Lung (tissue), 12 donors: Measurements from ENCODE around the gene CPXM2. TPM values are rescaled to one million over a fixed set of nuclear protein-coding genes. Genes with fewer than 3 reads are reported as not detected.

Experiments
- ATAC-seq: fragments of 200-7000 bp; cut with Tn5 transposase; one replicate; pipeline ENCODE4 v1.9.1; 2020; ENCODE audit warnings: moderate number of reproducible peaks; ENCODE audit not compliant: insufficient read depth, low FRiP score
- DNase-seq, 3 donors: peaks; one replicate each; pipeline ENCODE4 v3.0.0-alpha.2; 2013 to 2017
- H3K27ac ChIP-seq, 2 donors: one replicate each; pipeline ENCODE4 v1.5.1; 2013; ENCODE audit warnings: mild to moderate bottlenecking in 2 of 2, moderate library complexity in 2 of 2, control low read depth in 1 of 2, inconsistent platforms in 1 of 2, low read depth in 1 of 2, low read length in 1 of 2
- H3K27me3 ChIP-seq, 3 donors: one replicate each; pipeline ENCODE4 v1.5.1; 2013; ENCODE audit warnings: low read length in 2 of 3; ENCODE audit not compliant: control insufficient read depth in 3 of 3, insufficient read depth in 3 of 3
- H3K36me3 ChIP-seq, 4 donors: one replicate each; pipeline ENCODE4 v1.5.1; 2013; ENCODE audit warnings: low read length in 4 of 4, mild to moderate bottlenecking in 1 of 4, moderate library complexity in 1 of 4; ENCODE audit not compliant: control insufficient read depth in 4 of 4, insufficient read depth in 4 of 4
- H3K4me1 ChIP-seq, 5 donors: one replicate each; pipeline ENCODE4 v1.5.1; 2013; ENCODE audit warnings: low read length in 5 of 5, mild to moderate bottlenecking in 2 of 5, moderate library complexity in 1 of 5; ENCODE audit not compliant: control insufficient read depth in 5 of 5, insufficient read depth in 5 of 5
- H3K4me3 ChIP-seq: one replicate; pipeline ENCODE4 v1.5.1; 2013; ENCODE audit warnings: mild to moderate bottlenecking, control low read depth, moderate library complexity
- H3K9ac ChIP-seq, 2 donors: one replicate each; pipeline ENCODE4 v1.5.1; 2013; ENCODE audit warnings: low read length in 2 of 2, control low read depth in 1 of 2; ENCODE audit not compliant: insufficient read depth in 1 of 2
- H3K9me3 ChIP-seq, 4 donors: one replicate each; pipeline ENCODE4 v1.5.1; 2013; ENCODE audit warnings: low read length in 3 of 4, mild to moderate bottlenecking in 1 of 4, moderate library complexity in 1 of 4; ENCODE audit not compliant: control insufficient read depth in 4 of 4, insufficient read depth in 3 of 4
- WGBS, 2 donors: extraction: QIAGEN DNeasy Blood & Tissue Kit; methylation state at CpG; one replicate each; pipeline ENCODE4 v1.1.7; 2013; 5-methylcytosine and 5-hydroxymethylcytosine counted together
- polyA plus RNA-seq, 2 donors: library from polyadenylated mRNA; stranded (reverse); fragments of 200-250 nt; gene quantifications; one replicate each; pipeline ENCODE4 v1.2.1, GENCODE V29; 2013
- total RNA-seq, 2 donors: library from RNA; depleted of rRNA in 1 of 2; stranded (reverse); fragments of >200 nt in 1 of 2; gene quantifications; one replicate each; pipeline ENCODE4 v1.2.1, GENCODE V29; 2014 to 2021
- TF ChIP-seq, protein P1 (sequence below): IDR thresholded peaks from 2 replicates; pipeline ENCODE4 v1.5.1; 2012; ENCODE audit warnings: mild to moderate bottlenecking; ENCODE audit errors: control extremely low read depth, extremely low read depth
- donor health status: control.
- donor health status: control.
- donor health status: Bipolar disorder and iron deficiency.
- donor health status: healthy.
- donor health status: DM: yes; HTN: yes; CAD: no.

Gene CPXM2
- total and polyA plus RNA-seq, 4 donors, result 0.66 to 5.0 (median 2.1) TPM

DNA sequence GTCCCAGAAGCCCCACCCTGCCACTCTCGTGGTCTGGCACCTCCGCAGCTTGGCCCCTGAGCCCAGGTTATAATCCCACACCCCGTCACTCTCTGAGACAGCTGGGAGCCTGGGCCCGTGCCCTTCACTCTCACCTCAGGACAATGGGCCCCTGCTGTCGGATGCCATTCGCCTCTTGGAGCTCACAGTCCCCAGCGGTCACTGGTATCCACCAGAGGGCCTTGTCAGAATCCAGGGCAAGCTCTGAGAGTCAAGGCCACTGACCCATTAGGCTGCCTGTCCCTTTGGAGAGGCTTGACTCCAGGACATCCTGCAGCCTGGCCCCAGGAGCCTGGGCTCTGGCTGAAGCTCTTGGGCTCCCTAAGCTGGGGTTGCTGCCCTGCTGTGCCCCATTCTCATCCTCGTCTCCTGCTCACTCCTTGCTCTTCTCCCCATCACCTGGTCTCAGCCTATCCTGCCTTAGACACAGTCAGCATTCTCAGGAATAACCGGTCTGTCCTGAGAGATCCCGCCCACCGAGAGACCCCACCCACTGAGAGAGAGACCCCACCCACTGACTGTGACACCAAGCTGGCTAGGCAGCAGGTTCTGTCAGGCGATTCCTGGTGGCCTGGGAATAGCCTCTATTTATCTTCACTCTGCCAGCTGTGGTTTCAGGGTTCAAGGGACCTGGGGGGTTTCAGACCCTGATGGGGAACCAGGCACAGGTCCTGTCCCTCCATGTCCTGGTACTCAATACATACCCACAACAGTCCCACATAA, 27.7 kb downstream of the CPXM2 start:
- H3K4me3 ChIP-seq, result no peak overlapping the region
- DNase-seq (peak in 1 of 3 donors; percentile 3), ATAC-seq (no peak)
- H3K27ac ChIP-seq, result no peak overlapping the region
- H3K27me3 ChIP-seq, result no peaks in the 10 kb centered on the region
- no peaks in the 10 kb centered on the region for H3K9me3 ChIP-seq
- no peaks in the 10 kb centered on the region for H3K4me1 ChIP-seq
- TF ChIP-seq, protein P1, sequence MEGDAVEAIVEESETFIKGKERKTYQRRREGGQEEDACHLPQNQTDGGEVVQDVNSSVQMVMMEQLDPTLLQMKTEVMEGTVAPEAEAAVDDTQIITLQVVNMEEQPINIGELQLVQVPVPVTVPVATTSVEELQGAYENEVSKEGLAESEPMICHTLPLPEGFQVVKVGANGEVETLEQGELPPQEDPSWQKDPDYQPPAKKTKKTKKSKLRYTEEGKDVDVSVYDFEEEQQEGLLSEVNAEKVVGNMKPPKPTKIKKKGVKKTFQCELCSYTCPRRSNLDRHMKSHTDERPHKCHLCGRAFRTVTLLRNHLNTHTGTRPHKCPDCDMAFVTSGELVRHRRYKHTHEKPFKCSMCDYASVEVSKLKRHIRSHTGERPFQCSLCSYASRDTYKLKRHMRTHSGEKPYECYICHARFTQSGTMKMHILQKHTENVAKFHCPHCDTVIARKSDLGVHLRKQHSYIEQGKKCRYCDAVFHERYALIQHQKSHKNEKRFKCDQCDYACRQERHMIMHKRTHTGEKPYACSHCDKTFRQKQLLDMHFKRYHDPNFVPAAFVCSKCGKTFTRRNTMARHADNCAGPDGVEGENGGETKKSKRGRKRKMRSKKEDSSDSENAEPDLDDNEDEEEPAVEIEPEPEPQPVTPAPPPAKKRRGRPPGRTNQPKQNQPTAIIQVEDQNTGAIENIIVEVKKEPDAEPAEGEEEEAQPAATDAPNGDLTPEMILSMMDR, result no peak
- H3K36me3 ChIP-seq, result no peaks in the 10 kb centered on the region
- H3K9ac ChIP-seq, result no peak overlapping the region
- WGBS, 2 donors, result 72 to 73% methylated on average over 12 of the region's 12 CpGs

DNA sequence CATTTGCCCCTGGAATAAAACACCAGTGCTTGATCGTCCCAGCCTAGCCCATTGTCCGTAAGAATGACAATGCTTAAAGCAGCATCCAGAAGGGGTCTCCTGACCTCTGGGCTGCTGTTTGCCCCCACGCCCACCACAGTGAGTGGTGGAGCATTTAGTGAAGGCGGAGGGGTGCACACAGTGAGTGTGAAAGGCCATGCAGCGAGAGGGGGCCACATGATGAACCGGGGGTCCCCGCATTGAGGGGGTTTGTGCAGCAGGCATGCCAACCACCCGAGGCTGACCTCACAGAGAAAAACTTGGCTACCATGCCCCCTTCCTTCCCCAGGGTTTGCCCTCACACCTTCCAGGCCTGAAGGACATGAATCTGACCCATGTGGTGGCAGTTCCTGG, 28.4 kb downstream of the CPXM2 start:
- no peaks in the 10 kb centered on the region for H3K27me3 ChIP-seq
- H3K36me3 ChIP-seq, result no peaks in the 10 kb centered on the region
- H3K9ac ChIP-seq, result no peak overlapping the region
- TF ChIP-seq, protein P1, result no peak
- 73 to 82% methylated on average over 8 of the region's 8 CpGs for WGBS, 2 donors
- H3K9me3 ChIP-seq, result no peaks in the 10 kb centered on the region
- no peak overlapping the region for H3K4me3 ChIP-seq
- no peak for ATAC-seq
- DNase-seq, result no peak
- no peak overlapping the region for H3K27ac ChIP-seq
- no peaks in the 10 kb centered on the region for H3K4me1 ChIP-seq

DNA sequence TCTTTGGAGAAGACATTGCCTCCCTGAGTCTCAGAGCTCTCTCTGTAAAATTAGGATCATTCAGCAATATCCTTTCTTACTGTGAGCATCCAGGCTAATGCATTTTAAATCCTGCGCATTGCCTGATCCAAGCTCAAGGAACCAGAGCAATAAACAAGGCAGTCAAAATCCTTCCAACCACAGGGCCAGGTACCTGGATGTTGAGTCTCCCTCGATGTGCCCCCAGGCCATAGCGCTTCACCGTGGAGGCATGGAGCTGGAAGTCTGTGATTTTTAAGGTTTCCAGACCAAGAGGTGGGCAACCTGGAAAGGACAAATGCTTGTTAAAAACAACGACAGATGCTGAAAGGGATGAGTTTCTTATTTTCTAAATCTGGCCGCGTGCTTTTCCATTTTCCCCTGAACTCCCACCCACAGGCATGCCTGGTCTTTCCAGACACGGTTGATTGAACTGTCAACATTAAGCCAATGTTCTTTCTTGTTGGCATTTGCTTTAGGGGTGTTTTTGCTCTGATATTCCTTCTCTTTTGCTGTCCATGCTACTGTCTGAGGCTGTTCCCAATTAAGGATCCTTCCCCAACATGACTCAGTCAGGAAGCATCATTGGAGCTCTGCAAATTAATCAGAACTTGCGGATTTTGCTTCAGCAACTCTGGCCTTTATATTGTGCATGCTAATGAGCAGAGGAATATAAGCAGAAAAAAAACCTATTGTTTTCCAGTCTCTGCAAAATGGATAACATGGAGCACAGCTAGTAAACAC, 29.0 kb downstream of the CPXM2 start:
- no peak for DNase-seq
- H3K4me1 ChIP-seq, result no peaks in the 10 kb centered on the region
- 89 to 91% methylated on average over 9 of the region's 9 CpGs for WGBS, 2 donors

More for the DNA sequence above, 29.0 kb downstream of the CPXM2 start:
- ATAC-seq, result no peak
- Histone ChIP-seq H3K27me3 (no peaks in the 10 kb centered on the region), H3K9ac (no peak overlapping the region), H3K4me3 (no peak overlapping the region), H3K36me3 (no peaks in the 10 kb centered on the region), H3K27ac (no peak overlapping the region), H3K9me3 (no peaks in the 10 kb centered on the region)
- TF ChIP-seq, protein P1, result no peak
